NK-92 (cell line): ENCODE data around the gene VPS13C.

Experiments used
- DNase-seq: peaks from one replicate; lab custom pipeline; 2025; ENCODE audit not compliant: unreplicated experiment; lab: John Stamatoyannopoulos, UW

VPS13C gene

DNA sequence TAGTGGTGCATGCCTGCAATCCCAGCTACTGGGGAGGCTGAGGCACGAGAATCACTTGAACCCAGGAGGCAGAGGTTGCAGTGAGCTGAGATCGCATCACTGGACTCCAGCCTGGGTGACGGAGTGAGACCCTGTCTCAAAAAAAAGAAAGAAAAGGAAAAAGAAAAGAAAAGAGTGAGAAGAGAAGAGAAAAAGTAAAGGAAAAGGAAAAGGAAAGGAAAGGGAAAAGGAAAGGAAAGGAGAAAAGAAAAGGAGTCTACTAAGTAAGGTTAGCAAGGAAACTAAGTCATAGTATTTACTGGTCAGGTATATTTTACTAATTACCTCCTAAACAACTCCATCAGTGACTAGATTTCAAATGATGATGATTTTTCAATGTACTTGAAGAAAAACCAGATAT, 198.3 kb downstream of the VPS13C start:
- DNase-seq = no peak

DNA sequence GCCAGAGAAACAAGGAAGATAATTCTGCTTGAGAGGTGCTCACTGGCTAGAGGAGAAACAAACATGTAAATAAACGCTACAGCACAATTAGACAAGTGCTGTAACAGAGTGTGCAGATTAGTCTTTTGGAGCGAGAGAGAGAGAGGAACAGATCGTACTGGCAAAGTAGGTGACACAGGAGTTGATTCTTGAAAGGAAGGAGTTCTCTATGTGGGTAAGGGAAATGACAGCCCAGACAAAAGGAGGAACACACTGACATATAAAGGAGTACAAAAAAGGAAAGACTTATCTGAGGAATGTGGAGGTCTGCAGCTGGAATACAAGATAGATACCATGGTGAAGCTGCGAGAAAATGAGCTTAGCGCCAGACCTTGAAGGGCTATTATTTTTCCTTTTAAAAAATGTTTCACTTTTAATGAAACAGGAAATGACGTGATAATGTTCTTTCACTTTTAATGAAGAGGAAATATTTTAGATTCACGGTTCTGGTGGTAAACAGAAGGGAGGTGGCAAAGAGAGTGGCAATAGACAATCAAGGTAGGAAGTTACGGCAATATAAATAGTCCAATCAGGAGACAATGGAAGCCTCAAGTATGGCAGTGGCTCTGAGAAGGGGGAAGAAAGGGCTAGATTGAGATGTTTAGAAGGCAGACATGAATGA, 202.9 kb downstream of the VPS13C start:
- DNase-seq = no peak

DNA sequence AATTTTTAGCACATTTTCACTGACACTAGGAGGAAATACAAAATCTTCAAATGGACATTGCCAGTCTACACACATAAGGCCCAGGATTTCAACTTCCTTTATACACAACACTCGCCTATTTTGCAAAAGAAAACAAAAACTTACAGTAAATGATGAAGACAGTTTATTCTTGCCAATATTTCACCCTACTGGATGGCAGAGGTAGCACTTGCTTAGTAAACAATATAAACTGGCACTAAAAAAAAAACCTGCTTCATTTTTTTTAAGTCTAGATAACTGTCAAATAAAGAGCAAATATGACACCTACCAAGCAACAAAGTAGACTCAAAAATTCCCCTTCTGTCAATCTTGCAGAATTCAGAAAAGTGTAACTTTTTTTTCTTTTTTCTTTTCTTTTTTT, 204.0 kb downstream of the VPS13C start:
- no peak for DNase-seq

DNA sequence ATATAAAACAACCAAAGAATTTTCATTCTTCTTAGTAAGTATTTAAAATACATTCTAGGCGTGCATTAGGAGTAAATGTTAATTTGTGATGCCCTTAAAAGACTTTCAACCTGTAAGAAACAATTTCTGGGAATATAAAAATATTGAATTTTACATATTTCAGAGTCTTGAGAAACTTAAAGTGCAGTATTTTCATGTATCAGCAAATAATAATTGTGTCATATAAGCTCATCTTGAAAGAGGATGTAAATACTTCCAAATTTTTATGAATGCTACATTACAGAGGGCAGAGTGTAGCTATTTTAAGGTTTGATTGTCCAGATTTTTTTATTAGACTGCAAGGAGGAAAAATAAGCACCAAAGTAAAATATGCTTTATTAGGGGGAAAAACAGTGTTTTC, 207.1 kb downstream of the VPS13C start:
- DNase-seq = no peak

DNA sequence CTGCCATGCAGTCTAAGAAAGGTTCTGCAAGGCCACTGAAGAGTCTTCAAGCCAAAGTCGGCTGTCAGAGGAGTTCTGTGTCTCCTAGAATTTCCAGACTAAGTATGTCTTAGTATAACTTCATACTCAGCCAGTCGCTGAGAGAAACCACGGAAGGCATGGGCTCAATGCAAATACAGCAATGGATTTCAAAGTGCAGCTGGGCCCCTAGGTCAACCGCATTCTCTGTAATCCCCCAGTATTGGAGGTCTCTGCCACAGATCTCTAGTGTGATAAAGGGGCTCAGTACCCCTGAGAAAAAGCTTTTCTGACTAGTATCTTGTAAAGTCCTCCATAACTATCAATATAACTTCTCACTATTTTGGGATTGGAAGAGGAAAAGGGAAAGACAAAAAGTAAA, 208.3 kb downstream of the VPS13C start:
- no peak for DNase-seq

DNA sequence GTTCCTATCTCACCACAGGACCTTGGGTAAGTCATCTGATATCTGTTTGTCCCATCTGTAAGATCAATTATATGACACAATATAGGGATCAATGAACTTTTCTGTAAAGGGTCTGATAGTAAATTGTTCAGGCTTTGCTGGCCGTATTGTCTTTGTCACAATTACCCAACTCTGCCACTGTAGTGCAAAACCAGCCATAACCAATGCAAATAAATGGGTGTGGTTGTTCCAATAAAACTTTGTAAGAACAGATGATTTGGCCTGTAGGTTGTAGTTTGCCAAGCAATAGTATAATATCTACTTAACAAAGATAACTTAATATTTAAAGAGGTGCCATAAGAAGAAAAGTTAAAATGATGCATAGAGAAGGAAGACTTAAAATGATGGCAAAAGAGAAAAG, 210.8 kb downstream of the VPS13C start:
- DNase-seq = no peak

DNA sequence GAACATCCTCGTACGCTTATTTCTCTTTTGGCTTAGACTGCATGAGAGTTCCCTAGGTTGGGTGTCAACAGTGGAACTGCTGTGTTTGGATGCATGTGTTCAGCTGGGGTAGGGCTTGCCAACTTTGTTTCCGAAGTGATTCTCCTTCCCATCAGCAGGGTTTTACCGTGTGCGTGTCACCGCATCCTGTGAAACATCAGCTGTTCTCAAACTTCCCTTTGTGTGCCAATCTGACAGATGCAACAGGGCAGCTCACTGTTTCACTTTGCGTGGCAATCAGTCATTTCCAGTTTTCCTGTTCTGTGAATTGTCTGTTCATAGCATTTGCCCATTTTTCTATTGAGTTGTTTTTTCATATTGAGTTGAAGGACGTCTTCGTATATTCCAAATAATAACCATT, 218.8 kb downstream of the VPS13C start:
- DNase-seq = no peak

DNA sequence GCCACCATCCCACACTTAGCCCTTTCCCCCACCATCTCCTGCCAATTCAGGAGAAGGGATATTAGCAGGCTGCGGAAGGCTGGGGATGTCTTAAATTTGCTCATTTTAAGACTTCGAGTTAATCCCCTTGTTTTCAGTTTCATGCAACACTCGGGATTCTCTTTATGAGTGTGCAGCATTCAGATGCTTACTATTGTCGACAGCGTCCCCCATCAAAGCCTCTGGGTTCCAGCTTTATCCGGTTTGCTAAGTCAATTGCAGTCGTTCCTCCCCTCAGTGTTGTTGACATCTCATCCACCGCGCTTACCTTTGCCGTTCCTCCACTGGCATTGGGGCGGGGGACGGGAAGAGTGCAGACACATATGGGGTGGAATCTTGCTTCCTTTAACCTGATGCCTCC, 220.2 kb downstream of the VPS13C start:
- DNase-seq = no peak

DNA sequence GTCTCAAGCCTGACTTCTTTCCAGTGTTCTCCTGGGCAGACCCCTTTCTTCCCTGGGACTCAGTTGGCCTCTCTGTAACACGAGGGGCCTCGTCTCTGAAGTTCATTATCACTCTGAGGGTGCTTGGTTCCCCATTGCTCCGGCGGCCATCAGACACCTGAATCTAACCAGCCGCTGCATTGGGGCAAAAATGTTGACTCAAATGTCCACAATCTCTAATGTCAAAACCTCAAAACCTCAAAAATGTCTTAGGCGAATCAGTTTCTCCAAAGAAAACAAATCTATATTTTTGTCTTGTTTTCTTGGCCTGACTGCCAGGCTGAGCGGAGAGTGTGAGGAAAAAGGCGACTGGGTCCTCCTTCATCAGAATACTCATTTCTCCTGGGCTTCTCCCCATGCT, 220.7 kb downstream of the VPS13C start:
- DNase-seq = no peak

DNA sequence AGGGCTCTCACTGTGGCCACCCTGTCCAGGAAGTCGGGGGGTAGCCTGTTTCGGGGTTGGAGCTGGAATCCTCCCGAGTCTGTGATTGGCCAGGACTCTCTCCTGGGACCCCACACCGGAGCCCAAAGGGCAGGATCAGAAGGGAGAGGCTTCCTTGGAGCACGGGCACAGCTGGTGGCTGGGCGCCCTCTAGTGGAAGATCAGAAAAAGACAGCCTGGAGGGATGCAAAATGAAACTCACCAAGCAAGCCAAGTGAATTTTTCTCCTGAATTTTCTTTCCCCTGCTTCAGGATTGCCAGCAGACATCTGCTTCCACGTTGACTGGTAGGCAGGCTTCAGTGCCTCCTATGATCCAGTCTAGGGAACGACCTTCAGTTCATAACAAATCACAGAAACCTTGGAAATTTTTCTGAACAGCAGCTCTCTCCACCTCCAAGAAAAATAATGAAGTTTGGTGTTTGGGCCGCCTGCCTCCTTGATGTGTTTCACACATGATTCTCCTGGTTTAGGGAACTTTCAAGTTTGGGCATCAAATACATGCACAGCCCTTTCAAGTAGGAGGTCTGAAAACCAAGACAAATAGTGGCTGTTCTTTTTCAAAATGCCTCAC, 224.6 kb downstream of the VPS13C start:
- DNase-seq = no peak

DNA sequence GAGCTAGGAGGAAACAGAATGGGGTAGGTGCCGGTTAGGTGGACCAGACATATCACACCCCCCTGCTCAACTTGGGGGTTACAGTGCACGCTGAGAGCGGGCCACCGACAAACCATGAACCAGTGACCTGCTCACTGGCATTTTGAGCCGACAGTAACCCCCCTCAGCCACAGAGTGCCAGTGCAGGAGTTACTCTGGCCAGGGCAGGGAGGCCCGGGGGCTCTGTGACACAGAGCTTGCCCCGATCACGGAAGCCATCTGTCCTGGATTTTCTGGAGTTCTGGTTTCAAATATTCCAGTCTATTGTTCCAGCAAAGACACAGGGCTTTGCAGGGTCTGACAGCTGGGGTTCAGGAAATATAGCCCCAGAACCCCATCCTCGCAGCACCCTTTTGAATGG, 225.2 kb downstream of the VPS13C start:
- DNase-seq = no peak

DNA sequence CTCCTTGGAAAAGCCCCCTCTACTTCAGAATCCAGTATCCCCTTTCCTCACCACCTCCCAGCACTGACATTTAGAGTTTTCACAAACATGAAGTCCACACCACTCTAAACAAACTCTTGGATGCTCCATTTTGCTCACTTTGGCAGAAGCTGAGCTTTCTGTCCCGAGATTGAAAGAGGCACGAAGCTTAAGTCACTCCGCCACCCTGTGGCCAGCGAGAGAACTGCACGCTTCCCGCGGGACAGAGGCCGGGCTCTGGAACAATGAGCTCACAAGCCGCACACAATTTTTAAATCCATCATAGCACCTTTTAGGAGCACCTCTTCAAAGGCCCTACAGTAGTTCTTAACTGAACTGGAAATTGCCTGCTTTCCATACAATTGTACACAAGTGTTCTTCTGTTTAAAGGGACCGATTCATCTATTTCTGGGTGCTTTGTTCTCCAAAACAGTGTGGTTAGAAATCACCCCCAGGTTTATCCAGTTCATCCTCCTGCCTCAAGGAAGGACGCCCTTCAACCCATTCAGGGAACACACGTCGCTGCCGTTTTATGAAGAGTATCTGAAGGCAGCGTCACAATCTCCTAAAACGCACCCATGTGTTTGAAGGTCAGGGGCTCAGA, 226.1 kb downstream of the VPS13C start:
- DNase-seq = no peak

DNA sequence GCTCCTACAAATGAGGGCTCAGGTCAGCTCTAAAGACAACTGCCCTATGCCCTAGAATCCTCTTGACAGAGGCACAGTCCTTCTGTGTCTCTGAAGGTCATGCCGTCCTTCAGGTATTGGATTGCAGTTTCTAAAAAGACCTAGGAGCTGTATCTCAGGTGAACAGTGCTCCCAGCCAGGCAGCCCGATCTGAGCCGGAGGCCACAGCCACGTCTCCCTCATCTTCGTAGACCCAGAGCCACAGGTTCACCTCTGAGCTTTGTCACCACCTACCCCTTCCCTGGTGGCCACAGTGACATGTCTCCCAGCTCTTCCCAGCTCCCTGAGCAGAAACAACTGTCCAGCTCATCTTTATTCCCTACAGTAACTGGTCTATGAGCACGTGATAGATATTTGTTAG, 228.0 kb downstream of the VPS13C start:
- DNase-seq = no peak

DNA sequence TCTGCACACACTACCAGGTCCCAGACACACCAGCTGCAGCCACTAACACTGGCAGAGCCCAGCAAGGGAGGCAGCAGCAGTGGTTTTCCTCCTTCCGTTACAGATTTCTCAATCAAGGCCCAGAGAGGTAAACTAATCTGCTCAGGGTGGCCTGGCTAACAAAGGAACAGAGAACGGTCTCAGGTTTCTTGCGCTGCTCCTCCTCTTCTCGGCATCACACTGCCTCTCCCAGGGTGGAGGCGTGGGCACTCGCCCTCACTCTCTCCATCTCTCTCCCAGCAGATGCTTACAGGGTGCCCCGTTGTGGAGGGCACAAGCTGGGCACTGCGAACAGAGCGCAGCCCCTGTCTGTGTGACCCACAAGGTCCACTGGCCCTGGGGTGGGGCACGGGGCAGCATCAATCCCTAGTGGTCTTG, 228.7 kb downstream of the VPS13C start:
- DNase-seq = no peak

DNA sequence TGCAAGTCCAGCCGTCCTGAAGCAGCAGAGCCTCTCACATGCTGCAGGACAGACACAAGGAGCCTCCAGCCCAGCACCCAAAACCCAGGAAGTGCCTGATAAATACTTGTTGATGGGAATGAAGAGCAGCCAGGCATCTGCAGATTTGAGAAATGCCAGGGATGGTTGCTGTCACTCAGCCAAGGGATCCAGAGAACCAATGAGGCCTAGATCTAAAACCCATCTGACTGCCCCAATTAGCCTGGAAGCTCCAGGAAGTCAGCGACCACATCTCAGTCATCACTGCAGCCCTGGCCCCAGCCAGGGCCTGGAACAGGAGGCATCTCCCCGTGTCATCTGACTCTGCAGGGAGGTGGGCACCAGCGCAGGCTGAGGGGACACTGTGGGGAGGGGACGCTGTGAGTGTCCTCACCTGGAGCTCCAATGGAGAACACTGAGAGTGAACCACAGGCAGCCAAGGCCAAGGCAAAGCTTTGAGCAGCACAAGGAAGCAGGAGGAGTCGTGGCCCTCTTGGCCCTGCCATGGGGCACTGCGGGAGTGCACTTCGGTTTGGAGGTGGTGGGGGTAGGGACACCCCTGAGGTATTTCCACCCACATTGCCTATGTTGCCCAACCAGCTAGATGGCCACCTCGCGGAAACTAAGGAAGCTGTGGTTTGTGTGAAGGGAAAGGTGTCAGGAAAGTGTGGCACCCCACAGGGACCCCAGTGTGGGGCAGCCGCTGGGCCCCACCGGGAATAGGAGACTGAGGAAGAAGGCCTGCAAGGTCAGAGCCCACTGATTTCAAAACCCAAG, 229.5 kb downstream of the VPS13C start:
- DNase-seq = no peak

DNA sequence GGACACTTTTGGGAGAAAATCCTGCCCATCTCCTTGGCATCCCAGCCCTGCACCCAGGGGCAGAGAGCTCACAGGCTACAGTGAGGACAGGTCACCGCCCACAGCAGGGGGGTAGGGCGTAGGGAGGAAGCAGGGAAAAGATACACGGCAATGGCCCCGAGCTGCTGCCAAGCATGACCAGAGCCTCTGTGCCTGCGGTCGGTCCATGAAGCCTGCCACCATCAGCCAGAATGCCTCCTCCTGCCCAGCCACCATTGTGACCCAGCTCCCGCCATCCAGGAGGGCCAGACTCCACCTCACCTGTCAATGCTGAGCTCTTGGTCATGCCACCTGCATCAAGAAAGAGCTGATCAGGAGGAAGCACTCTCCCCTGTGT, 230.7 kb downstream of the VPS13C start:
- DNase-seq = no peak

DNA sequence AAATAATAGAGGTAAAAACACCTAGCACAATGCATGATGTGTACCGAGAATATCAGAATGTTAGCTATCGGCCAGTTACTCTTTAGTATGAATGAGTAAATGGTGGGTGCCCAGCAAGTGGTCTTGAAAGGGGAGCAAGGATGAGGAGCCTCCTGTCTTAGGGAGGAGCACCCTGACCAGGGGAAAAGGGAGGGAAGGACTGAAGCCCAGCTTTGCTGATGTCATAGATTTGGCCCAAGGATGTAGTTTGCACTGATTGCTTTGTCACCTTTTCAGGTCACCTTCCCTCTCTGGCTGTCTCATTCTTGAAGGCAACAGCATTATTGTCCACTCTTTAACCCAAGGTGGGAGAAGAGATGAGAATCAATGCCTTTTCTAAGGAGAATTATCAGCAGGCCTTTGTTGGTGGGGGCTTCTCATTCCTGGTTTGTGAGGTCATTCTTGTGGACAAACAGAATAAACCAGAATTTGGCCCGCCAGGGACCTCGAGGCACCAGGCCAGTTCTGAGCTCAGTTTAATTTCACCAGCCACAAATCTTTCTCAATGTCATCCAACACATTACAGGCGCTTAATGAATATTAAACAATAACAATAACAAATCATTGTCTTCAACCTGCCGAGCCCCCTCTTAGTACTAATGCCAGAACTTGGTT, 231.3 kb downstream of the VPS13C start:
- no peak for DNase-seq

DNA sequence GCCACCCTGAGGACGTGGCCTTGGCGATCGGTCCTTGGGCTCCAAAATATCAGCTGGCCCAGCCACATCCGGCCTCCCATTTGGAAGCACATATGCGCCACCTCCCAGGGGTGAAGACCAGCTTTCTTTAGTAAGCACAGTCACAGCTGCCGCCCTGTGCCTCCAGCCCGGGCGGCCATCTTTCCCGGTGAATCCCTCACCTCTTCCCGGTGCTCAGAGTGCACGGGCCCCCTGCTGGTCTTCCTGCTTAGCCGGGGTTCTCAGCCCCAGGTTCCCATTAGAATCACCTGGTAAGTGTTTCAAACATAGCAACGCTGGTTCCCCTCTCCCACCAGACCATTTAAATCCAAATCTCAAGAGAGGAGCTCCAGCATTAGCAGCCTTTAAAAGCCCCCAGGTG, 232.2 kb downstream of the VPS13C start:
- no peak for DNase-seq

DNA sequence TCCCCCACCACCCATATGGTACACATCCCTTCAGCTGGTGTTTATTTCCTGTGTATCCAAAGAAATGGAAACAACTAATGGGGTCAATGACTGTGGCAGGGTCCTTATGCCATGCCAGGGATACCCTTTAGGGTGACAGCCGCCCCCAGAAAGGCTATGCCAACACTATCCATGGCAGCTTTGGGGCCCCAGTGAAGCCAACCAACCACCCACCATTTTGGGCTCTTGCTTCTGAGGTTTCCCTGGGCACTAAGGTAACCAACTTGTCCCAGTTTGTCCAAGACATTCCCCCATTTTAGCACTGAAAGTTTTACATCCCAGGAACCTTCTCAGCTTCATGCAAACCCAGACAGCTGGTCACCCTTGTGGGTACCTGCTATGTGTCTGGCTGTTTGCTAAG, 233.1 kb downstream of the VPS13C start:
- DNase-seq = no peak

DNA sequence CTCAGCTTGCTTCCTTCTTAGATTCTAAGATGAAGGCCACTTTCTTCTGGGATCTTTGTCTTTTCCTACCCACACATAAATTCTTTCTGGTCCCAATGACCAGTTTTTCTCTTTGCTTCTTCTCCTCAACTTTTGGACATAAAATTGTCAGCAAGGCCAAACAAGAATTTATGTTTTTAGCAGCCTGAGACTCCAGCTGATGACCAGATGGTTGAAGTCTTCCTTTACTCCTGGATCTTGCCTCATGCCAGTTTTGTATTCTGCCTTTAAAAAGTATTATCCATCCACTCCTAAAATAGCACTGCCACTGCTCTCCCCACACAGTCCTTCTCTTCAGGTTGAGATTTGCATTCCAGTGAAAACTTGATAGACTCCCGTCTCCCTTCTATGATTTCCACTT, 236.0 kb downstream of the VPS13C start:
- no peak for DNase-seq

DNA sequence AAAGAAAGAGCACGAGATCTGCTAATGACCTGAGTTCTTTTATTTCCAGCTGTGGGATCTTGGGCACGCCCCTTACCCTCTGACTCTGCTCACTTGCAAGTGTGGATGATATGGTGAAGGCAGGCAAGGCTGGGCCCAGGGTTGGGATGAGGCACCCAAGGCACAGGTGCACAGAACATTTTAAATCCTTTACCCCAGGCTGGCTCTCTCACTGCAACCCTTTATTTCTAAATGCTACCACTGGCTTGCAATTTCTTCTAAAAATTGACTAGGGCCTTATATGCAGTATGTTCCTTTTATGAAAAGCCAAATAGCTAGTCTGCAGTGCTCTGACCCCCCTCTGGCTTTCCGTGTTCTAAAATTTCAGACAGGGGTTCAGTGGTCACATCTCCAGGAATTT, 237.7 kb downstream of the VPS13C start:
- DNase-seq = no peak

DNA sequence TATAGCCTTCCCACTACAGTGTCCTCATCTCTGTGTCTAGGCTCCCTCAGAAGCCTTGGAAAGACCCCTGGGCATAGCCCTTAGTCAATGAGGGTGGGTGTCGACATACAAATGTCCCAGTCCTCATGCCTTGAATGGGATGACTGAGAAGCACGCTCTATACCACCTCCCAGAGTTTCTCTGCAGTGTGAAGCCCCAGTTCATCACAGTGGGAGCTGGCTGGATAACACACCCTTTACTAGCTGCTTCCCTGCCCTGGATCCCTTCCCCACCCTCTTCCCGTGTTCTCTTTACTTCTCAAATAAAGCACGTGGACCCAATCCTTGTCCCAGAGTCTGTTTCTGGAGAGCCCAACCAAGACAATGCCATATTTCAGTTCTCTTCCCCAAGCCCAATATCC, 239.3 kb downstream of the VPS13C start:
- DNase-seq = no peak
